HG03135 (cell line): Measurements from ENCODE around the gene SOX8.

Source experiments
- ATAC-seq: cut with Tn5 transposase; IDR thresholded peaks from one replicate; pipeline ENCODE4 v1.9.1; 2021; ENCODE audit warnings: mild to moderate bottlenecking, moderate library complexity; ENCODE audit not compliant: unreplicated experiment

The SOX8 gene

DNA sequence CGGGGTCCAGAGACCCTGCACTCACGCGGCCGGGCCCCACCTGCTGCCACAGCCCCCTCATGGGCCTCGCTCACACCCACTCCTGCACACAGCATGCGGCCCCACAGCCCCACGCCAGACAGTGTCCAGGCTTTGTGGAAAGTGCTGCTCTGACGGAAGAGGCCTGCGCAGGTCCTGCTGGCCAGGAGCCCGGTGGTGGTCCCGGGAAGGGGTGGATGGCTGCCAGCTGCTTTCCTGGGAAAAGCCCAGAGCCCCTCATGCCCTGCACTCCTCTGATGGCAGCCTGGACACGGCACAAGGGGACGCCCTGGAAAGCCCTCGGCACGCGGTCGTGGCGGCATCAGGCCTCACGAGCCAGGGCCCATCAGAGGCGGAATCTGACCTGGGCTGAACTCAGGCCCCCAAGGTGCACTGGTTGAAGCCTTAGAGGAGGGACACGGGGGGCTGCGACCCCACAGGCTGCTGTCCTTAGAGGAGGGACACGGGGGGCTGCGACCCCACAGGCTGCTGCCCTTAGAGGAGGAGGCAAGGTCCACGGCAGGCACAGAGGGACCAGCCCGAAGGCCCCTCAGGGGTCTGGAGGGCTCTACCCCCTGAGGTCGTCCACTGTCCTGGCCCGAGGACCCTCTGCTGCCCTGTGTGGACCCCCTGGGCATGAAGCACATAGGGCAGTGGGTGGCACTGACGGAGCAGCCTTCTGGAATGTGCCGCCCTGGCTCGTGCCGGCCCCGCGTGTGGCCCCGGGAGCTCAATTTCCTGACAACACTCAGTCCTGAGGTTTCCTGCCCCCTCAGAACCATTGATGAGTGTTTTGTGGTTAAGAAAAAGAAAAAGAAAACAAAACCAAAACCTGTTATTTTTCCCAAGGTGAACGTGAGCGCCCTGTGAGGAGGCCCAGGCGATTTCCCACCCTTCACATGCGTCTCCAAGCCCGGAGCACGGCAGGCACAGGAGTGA lies 22.1 kb downstream of the SOX8 start:
- no peak for ATAC-seq

DNA sequence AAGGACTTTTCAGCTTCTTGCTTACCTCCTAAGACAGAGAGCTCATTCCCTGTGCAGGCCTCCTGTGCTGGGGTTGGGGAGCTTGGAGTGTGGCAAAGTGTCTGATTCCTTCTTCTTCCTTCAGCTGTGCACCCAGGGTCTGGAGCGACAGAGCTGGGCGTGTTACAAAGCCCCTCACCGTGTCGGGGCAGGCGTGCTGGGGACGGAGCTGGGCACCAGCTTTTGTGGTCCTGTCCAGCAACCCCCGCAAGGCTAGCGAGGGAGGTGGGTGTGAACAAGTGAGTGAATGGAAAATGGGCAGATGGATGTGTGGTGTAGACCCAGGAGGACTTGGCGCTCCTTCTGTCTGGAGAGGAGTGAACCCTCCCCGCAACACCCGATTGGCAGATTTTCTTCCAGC lies 23.7 kb downstream of the SOX8 start:
- no peak for ATAC-seq

DNA sequence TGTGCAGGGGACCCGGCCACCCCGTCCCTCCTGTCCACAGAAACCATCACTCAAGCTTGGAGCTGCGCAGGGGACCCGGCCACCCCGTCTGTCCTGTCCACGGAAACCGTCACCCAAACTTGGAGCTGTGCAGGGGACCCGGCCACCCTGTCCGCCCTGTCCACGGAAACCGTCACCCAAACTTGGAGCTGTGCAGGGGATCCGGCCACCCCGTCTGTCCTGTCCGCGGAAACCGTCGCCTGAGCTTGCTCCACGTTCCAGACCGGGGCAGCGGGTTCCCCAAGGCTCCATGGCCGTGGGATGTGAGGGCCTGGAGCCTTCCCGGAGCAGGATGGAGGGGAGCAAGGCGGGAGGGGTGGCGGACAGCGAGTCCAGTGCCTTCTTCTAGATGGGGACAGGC lies 25.2 kb downstream of the SOX8 start:
- no peak for ATAC-seq

DNA sequence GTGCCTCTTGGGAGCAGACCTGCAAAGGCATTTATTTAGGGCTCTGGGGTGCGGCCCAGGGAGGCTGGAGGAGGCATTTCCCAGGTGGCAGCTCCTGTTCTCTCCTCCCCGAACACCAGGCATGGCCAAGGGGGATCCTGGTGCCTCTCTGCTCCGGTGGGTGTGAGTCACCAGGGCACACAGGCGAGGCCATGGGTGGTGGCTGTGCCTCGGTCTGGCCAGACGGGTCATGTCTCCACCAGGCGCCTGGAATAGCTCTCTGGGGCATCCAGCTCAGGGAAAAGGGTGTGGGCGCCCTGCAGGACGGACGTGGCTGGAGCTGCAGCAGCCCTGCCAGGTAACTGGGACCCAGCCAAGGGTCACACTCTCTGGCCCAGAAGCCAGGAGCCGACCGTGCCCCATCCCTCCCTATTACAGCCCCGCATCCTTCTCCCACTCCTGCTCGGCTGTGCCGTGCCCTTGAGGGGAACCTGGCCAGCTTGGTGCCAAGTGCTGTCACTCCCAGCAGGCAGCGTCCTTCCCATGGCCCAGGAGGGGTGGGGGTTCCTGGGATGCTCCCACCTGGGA lies 25.8 kb downstream of the SOX8 start:
- no peak for ATAC-seq

DNA sequence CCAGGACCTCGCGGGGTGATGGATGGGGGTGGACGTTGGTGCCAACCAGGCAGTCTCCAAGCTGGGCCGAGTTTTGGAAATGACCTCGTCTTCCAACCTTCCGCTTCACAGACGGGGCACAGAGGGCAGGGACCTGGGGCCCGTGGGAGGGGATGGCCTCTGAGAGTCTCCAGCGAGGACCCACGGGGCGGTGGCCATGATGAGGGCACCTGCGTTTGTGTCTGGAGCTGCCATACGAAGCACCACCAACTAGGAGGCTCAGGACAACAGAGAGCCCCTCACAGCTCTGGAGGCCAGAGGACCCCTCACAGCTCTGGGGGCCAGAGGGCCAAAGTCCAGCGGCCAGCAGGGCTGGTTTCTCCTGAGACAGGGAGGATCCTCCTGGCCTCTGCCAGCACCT lies 26.5 kb downstream of the SOX8 start:
- ATAC-seq, result no peak

DNA sequence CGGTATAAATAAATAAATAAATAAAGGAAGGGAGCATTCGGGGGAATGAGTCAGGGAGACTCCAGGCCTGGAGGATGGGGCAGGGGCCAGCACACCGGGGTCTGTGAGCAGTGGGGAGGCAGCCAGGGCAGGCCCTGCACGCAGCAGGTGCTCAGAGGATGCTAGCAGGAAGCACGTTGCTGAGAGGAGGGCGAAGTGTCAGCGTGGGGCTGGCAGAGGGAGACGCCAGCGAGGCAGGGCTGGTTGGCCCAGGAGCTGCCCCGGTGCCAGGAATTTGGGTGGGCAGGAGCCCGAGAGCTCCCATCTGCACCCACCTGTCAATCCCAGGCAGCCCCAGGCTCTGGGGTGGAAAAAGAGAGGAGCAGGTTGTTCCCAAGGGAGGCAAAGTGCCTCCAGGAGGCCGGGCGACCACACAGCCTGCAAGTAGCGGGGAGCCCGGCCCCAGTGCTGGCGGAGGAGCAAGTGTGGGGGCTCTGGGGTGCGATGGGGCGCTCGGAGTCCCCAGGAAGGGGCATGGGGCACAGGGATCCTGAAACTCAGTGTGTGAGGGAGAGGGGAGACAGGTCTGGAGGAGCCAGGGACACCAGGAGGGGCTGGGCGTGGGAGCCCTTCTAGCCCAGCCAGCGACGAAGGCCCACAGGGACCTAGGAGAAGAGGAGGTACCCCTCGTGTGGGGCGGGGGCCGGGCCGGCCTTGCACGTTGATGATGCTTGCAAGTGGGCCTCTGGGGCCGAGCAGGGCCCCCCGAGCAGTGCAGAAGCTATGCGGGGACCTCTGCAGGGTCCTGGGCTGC lies 28.0 kb downstream of the SOX8 start:
- ATAC-seq, result no peak

DNA sequence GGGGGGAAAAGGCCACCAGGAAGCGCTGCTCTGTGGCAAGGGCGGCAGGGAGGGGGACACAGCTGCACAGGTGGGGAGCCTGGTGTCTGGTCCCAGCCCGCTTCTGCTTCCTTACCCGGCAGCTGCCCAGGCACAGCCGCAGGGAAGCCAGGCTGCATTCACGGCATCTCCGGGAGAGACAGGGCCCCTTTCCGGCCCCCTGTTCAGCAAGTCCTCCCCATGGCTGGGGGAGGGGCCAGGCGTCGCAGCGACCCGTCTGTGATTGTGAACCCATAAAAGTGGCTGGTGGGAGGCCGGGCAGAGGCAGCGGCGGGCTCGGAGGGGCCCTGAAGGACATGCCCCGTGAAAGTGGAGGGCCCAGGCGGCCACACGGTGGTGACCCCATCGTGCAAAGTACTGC lies 28.7 kb downstream of the SOX8 start:
- ATAC-seq, result no peak

DNA sequence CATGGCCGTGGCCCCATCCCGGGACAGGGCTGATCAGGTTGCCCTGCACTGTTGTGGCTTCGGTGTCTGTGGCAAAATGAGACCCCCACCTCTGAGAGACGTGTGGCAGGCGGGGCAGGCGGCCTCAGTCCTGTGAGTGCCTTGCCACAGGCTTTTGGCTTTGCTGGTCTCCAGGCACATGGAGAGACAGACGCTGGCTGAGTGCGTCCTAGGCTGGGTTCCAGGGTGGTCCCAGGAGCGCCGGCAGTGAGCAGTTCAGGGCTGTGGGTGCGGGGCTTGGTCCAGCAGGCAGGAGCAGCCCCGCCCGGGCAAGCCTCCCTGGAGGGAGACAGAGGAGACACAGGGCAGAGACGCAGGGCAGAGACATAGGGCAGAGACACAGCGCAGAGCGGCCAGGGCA lies 29.2 kb downstream of the SOX8 start:
- no peak for ATAC-seq

DNA sequence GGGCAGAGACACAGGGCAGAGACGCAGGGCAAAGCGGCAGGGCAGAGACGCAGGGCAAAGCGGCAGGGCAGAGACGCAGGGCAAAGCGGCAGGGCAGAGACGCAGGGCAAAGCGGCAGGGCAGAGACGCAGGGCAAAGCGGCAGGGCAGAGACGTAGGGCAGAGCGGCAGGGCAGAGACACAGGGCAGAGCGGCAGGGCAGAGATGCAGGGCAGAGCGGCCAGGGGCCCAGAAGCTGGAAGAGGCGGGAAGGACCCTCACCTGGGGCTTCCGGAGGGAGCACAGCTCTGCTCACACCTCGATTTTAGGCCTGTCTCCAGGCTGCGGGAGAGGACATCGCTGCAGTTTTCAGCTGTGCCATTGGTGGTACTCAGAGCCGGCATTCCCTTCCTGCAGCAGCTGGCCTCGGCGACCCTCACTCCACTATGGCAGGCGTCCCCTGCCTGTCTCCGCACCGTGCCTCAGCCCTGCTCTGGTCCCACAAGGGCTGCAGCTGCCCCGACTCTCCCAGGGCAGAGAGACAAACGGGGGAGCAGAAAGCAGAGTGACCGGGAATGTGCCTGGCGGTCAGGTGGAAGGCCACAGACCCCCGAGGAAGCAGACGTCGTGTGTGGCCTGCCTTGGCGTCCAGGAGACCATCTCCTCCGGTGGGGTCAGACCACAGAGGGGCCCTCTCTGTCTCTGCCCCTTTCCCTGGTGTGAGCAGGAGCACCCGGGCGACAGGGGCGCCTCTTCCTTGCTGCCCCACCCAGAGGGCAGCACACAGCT lies 29.9 kb downstream of the SOX8 start:
- ATAC-seq, result no peak

DNA sequence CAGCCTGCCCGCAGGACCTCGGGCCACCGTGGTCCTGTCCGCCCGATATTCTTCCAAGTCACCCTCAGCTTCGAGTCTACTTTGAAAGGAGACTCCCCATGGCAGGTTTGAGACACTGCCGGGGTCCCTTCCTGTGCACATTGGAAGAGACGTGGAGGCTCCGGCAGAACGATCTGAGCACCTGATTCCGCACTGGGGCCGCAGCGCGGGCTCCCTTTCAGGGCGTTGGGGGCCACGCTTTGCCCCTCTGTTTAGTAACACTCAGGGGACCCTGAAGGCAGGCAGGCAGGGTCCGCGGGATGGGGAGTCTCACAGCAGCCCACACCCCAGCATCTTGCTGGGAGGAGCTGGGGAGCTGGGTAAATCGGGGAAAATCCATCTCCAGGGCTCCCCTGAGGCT lies 30.6 kb downstream of the SOX8 start:
- no peak for ATAC-seq

DNA sequence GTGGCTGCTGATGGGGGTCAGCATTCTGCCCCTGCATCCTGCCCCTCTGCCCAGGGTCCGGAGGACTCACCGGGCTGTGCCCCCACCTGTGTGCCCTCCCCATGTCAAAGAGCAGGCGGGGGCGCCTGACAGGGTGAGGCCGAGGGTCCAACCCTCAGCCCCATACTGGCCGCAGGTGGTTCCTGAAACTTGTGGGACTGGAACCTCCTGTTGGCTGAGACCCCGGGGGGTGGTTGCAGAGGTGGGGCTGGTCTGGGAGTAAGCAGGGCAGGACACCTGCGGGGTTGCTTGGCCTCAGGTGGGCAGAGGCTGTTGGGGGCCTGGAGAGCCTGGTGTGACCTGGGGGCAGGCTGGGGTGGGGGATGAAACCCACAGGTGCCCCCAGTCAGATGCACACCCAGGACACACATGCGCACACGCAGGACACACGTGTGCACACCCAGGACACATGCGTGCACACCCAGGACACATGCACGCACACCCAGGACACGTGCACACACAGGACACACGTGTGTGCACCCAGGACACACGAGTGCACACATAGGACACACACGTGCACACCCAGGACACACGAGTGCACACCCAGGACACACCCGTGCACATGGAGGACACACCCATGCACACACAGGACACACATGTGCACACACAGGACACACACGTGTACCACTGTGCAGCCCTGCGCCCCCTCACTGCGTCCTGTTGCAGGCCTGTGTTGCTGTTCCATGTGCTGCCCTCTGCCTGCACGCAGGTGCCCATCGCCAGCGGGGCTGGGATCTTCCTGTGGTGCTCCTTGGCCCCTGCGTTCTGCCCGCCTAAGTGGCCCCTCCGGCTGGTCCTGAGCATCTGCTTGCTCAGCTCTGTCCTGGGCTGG lies 31.4 kb downstream of the SOX8 start:
- no peak for ATAC-seq

DNA sequence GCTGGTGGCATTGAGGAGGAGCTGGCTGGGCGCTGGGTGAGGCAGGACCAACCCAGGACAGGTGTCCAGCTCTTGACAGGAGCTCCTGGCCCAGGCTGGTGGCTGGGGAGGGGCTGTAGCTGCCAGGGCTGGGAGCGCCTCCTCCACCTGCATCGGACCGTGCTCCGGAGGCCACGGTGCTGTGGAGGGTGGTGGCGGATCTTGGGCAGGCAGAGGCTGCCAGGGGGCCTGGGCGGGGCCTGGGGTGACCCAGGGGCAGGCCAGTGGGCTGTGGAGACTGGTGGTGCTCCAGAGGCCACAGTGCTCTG lies 32.0 kb downstream of the SOX8 start:
- ATAC-seq, result no peak

DNA sequence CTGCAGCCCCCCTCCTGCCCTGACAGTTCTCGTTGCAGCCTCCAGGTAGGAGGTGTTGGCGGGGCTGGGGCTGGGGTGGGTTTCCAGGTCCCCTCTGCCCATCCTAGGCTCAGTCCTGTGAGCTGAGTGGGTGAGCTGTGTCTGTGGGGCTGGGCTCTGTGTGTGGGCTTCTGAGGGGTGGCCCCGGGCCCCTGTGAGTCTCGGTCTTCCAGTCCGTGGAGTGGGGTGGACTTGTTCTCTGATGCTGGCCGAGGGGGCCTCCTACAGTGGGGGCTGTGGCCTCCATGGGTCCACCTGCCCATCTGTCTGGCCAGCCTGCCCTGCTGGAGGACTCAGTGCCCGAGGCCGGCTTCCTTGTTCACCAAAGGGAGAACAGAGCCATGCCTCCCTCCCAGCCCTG lies 32.7 kb downstream of the SOX8 start:
- ATAC-seq, result no peak

DNA sequence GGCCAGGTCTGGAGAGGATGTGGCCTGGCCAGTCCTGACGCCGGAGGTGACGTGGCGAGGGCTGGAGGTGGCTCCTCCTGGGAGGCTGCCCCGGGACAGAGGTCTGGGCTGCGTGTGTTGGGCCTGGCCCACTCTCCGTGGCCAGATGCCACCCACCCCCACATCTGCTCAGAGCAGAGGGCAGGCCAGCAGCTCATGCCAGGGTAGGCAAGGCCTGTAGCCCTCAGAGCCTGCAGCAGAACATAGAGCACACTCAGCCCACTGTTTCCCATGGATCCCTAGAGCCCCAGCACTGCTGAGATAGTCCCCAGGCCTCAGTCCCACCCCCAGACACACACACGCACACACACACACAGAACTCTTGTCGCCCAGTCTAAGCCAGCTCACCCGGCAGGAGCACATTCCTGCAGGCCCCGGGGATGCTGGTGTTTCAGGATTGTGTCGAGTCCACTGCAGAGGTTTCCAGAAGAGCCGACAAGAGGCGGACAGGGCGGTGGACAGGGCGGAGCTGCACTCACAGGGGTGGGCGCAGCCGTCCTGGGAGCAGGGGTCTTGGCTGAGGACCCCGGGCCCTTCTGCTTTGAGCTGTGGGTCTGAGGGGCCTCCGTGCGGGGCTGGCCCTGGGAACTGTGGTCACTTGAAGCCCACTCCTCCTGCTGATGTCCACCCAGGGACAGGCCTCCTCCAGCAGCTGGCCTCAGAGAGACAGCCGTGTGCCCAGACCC lies 33.4 kb downstream of the SOX8 start:
- ATAC-seq, result no peak

DNA sequence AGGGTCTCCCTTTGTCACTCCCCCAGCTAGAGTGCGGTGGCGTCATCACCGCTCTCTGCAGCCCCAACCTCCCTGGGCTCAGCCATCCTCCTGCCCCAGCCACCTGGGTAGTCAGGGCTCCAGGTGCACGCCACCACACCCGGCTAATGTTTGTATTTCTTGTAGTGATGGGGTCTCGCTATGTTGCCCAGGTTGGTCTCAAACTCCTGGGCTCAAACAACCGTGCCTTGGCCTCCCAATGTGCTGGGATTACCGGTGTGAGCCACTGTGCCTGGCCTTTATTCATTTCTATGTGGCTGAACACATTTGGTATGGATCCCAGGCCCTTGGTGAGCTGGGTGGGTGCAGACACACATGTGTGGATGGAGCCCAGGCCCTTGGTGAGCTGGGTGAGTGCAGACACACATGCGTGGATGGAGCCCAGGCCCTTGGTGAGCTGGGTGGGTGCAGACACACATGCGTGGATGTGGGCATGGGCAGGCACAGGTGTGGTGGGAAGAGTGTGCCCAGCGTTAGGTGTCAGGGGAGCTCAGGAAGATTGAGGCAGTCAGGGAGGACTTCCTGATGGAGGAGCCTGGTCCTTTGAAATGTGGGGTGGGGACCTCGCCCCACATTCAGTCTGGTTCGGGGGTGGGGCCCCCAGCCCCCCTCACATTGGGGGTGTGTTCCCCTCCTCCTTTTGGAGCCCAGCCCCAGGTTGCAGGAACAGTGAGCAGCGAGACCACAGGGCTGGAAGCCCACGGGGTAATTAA lies 37.1 kb downstream of the SOX8 start:
- ATAC-seq, result no peak

DNA sequence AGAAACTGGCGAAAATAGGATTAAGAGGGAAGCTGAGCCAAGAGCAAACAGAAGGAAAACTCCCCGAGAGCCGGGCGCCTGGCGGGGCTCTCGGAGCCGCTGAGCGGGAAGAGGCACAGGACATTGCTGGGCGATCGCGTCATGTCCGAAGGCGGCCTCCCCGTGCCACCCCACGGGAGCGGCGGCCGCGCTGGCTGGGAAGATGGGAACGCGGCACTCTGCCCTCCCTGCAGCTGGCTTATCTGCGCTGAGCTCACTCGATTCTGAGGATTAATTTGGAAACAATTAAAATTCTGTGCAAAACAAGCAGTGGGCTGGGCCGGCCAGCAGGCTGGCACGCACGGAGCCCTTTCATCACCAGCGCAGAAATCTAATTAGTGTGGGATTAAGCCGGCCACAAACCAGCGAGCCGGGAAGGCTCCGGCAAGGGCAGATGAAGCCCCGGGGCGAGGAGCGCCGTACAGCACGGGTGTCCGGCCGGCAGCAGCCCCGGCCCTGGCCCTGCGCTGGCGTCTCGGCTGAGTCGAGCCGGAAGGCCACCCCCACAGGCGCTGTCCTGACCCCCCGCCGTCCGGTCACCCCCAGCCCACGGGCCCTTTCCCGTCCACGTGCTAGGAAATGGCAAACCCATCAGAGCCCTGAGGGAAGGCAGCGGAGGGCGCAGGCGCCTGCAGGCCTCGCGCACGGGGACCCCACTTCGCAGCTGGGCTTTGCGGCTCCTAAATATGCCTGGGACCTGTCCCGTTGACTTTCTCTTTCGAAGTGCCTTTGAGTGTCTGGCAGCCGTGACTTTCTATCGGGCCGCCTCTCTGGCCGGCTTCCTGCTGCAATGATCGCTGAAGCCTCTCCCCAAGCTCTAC lies 37.9 kb downstream of the SOX8 start:
- no peak for ATAC-seq

DNA sequence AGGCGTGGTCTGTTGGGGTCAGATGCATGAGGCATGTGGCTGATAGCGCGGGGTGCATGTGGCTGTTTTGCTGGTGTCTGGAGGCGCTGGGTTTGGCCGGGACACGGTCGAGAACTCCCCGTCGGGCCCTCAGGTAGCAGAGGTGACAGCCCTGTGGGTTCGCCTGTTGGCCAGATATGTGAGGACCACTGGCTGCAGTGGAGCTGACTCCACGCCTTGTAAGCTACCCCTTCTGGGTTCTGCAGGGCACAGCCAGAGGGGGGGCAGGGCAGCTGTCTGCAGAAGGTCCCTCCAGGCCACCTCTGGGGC lies 38.5 kb downstream of the SOX8 start:
- no peak for ATAC-seq

DNA sequence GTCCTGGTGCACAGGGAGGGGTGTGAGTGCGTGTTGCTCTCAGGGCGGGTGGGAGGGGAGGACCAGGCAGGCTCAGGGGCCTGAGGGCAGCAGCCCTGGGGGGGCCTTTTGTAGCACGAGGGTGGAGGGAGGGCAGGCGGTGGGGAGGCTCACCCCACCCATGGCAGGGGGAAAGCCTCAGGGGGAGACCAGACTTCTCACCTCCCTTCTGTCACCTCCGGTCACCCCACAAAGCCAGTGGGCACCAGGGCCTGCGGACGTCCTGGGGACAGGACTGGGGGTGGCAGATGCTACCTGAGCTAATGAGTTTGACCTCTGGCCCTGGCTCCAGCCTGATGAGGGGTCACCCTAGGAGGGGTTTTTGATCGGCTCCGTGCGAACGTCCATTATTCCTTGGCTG lies 39.0 kb downstream of the SOX8 start:
- ATAC-seq, result no peak
